GM08714 (cell line): Measurements from ENCODE around the gene UMODL1.

ENCODE experiments used
- H3K4me3 ChIP-seq: fragments of 200-500 bp; sonication (Bioruptor generic); 2 replicates; pipeline ENCODE4 v1.5.1; 2014; ENCODE audit warnings: mild to moderate bottlenecking, low read length, inconsistent platforms
- ZNF274 ChIP-seq: IDR thresholded peaks from 2 replicates; pipeline ENCODE4 v1.6.1; 2012; ENCODE audit warnings: mild to moderate bottlenecking, low read depth, low read length

Gene UMODL1

DNA sequence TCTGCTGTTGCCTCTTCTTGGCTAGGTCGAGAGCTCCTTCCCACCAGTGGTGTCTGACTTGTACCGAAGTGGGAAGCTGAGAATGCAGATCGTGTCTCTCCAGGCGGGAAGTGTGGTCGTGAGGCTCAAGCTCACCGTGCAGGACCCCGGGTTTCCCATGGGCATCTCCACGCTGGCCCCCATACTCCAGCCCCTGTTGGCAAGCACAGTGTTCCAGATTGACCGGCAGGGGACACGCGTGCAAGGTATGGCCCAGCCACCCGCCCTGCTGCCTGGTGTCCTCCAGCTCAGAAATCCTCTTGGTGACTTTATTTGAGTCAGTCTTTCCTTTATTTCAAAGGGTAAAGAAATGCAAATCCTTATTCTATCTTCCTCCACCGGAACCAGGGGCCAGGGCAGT lies 32.7 kb downstream of the UMODL1 start:
- no peak for TF ChIP-seq ZNF274
- no peak overlapping the region for H3K4me3 ChIP-seq

GRCh38 chr21:42105476-42106315 lies 34.6 kb downstream of the UMODL1 start:
- H3K4me3 ChIP-seq: no peak overlapping the region
- TF ChIP-seq ZNF274: no peak

- no peak overlapping the region for H3K4me3 ChIP-seq
- TF ChIP-seq ZNF274: no peak
Measured at GRCh38 chr21:42106425-42106824, 35.3 kb downstream of the UMODL1 start.

DNA sequence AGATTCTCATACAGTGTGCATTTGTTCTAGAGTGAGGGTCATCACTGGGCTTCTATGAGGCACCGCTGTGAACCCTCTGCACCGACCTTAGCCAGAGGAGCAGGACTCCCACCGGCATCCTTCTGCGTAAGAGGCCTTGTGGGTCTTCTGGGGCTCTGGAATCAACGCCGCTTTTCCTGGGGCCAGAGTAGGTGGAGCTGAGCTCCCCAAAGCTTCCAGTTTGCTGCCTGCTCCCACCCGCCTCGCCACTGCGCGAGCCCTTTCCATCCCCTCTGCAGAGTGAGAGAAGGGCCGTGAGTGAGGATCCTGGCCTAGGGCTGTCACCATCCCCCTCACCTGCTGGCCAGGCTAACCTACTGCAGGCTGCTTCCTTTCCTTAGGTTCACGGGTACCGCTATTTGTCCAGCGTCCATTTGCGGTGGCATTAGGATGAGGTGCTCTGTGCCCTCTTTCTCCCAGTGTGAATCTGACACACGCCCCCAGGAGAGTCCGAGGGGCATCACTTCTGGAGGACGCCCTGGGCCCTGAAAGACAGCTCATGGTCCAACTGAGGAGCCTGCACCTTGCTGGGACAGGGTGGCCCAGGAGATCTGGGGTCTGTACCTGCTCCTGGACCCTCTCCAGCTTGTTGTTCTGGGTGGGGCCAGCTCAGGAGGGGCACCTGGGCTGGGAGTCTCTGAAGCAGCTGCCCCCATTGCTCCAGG lies 36.2 kb downstream of the UMODL1 start:
- H3K4me3 ChIP-seq: no peak overlapping the region
- no peak for TF ChIP-seq ZNF274

DNA sequence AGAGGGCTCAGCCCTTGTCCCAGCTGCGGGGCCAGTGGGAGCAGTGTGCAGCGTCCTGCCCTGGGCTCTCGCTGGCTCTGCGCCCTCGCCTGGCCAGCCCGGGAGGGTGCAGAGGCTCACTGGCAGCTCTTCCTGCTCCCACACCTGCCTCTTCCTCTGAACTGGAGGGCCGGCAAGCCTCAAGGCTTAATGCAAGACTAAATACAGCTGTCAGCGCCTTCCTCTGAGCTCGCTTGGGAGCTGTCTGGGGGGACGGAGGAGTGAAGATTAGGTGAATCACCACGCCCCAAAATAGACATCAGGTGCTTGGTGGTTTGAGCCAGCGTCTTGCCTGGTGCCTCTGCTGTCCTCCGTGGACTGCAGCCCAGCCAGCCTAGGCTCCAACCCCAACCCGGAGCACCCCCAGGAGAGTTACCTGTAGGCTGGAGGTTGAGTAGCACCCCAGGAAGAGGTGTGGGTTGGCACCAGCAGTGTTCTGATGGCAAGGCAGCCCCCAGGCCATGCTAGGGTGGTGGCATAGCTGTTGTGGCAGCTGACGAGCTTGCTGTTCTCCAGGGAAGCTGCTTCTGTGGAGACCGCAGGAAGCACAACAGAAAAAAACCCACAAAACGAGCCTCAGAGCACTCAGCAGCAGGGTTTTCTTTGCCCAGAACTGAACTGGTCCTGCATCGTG lies 36.9 kb downstream of the UMODL1 start:
- no peak overlapping the region; the same call in 1 of the 2 replicates for H3K4me3 ChIP-seq
- TF ChIP-seq ZNF274: no peak

- H3K4me3 ChIP-seq: no peak overlapping the region; the same call in 1 of the 2 replicates
- no peak for TF ChIP-seq ZNF274
Measured at GRCh38 chr21:42108554-42109340, 37.6 kb downstream of the UMODL1 start.

DNA sequence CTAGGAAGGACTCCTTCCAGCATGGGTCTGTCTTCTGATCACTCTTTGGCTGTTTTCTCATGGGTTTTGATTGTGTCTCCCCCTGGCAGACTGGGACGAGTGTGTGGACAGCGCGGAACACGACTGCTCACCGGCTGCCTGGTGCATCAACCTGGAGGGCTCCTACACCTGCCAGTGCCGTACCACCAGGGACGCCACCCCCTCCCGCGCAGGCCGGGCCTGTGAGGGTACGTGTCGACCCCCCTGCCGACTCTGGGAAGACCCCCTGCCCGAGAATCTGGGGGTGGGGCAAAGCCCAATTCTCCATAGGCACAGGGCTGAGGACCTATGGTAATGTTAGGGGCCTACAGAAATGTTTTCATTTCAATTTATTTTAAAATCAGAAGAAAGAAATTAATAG lies 38.4 kb downstream of the UMODL1 start:
- H3K4me3 ChIP-seq: no peak overlapping the region
- no peak for TF ChIP-seq ZNF274

DNA sequence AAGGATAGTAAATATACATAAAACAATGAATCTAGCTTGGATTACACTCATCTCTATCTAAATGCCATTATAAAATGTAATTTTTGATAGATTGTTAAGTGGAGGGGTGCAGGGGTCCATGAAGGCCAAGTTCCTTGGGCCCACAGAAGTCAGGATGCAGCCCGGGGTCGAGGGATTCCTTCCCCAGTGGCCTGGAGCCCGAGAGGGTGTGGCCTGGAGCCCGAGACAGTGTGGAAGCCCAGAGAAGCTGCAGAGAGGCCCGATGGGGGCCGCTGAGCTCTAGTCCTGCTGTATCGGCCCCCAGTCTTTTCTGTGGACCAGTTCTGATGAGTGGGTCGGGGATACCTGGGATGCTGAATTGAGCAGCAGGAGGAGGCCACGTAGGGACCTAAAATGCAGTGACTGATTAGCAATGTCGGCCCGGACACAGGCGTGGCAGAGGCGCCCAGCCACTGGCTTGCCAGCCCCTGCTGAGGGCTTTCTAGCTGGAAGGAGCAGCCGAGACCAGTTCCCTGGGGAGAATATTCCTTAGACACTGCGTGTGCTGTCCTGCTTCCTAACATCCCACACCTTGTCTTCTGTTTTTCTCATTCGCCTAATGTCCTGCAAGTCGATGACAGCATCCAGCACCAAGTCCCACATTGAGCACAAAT lies 38.9 kb downstream of the UMODL1 start:
- H3K4me3 ChIP-seq: no peak overlapping the region
- TF ChIP-seq ZNF274: no peak

GRCh38 chr21:42110691-42111469 lies 39.8 kb downstream of the UMODL1 start:
- TF ChIP-seq ZNF274: no peak
- H3K4me3 ChIP-seq: no peak overlapping the region

- no peak overlapping the region for H3K4me3 ChIP-seq
- TF ChIP-seq ZNF274: no peak
Measured at GRCh38 chr21:42111470-42111743, 40.3 kb downstream of the UMODL1 start.

- no peak for TF ChIP-seq ZNF274
- no peak overlapping the region for H3K4me3 ChIP-seq
Measured at GRCh38 chr21:42111811-42112210, 40.7 kb downstream of the UMODL1 start.

- TF ChIP-seq ZNF274: no peak
Measured at GRCh38 chr21:42112238-42112637, 41.1 kb downstream of the UMODL1 start.

DNA sequence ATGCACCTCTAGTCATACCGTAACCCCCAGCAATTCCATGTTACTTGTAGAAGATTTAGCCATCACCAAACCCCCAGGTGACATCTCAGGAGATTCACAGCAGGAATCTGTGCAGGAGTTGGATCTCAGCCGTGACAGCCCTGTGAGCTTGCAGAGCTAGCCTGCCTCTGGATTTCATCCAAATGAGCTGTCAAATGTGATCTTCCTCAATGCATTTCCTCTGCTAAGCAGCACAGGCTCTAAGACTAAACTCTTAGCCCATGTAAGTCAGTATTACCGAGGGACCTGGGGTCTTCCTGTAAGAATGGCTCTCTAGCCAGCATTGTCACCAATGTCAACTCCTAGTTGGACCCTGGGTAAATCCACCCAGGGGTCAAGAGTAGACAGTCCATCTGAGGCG lies 41.7 kb downstream of the UMODL1 start:
- no peak for TF ChIP-seq ZNF274

More at GRCh38 chr21:42112238-42112637, 41.1 kb downstream of the UMODL1 start:
- H3K4me3 ChIP-seq: no peak overlapping the region

More for the DNA sequence above, 41.7 kb downstream of the UMODL1 start:
- H3K4me3 ChIP-seq: no peak overlapping the region
